22Rv1 (cell line): ENCODE results near the gene METTL26.
"Not testable (repeated sequence)": the region's sequence is repeated elsewhere in the genome, so short reads cannot be mapped to it uniquely, and the experiment has no call there.

Experiments used
- H3K27ac ChIP-seq: fragments of 450-650 bp; 2 replicates; pipeline ENCODE4 v1.5.1; 2017
- ZFX ChIP-seq: fragments of 450-650 bp; IDR thresholded peaks from 2 replicates; pipeline ENCODE4 v1.6.1; 2017; ENCODE audit warnings: antibody characterized with exemption, borderline replicate concordance
- TF ChIP-seq, protein P1 (sequence below): fragments of 450-650 bp; IDR thresholded peaks from 2 replicates; pipeline ENCODE4 v1.5.1; 2017; ENCODE audit warnings: mild to moderate bottlenecking

The METTL26 gene

DNA sequence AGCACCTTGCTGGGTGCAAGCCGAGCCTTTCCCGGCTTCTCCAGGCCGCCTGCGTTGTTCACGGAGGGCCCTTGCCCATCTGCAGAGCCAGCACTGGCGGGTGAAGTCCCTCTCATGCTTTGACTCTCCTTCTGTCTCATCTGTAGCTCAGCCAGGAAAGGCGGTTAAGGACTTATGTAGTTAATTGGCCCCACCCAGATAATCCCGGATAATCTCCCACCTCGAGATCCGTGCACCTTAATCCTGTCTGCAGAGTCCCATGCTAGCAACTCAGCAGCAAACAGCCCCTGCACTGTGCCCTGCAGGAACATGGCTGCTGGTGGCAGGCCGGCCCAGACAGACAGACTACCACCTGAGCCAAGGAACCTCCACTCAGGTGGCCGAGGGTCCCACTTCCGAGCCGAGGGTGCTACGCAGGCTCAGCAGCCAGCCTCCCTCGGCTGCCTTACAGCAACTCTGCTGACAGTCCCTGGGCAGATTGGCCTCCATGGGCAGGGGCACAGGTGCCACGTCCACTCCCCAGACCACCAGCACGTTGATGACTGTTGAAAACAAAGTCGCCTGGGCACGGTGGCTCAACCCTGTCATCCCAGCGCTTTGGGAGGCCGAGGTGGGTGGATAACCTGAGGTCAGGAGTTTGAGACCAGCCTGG is 29.3 kb downstream of the METTL26 start:
- no peak overlapping the region for H3K27ac ChIP-seq
- TF ChIP-seq ZFX = no peak
- TF ChIP-seq, protein P1, sequence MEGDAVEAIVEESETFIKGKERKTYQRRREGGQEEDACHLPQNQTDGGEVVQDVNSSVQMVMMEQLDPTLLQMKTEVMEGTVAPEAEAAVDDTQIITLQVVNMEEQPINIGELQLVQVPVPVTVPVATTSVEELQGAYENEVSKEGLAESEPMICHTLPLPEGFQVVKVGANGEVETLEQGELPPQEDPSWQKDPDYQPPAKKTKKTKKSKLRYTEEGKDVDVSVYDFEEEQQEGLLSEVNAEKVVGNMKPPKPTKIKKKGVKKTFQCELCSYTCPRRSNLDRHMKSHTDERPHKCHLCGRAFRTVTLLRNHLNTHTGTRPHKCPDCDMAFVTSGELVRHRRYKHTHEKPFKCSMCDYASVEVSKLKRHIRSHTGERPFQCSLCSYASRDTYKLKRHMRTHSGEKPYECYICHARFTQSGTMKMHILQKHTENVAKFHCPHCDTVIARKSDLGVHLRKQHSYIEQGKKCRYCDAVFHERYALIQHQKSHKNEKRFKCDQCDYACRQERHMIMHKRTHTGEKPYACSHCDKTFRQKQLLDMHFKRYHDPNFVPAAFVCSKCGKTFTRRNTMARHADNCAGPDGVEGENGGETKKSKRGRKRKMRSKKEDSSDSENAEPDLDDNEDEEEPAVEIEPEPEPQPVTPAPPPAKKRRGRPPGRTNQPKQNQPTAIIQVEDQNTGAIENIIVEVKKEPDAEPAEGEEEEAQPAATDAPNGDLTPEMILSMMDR = no peak

DNA sequence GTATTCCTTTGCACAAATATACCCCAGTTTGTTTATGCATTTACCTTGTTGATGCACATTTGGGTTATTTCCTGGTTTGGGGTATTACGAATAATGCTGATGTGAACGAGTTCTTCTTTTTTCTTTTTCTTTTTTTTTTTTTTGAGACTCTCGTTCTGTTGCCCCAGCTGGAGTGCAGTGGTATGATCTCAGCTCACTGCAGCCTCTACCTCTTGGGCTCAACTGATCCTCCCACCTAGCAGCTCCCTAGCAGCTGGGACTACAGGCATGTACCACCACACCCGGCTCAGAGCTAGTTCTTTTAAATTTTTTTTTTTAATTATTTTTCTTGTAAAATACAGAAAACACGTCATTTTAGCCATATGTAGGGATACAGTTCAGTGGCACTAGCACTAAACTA is 32.2 kb downstream of the METTL26 start:
- no peak overlapping the region for H3K27ac ChIP-seq
- no peak for TF ChIP-seq ZFX
- TF ChIP-seq, protein P1 = no peak

DNA sequence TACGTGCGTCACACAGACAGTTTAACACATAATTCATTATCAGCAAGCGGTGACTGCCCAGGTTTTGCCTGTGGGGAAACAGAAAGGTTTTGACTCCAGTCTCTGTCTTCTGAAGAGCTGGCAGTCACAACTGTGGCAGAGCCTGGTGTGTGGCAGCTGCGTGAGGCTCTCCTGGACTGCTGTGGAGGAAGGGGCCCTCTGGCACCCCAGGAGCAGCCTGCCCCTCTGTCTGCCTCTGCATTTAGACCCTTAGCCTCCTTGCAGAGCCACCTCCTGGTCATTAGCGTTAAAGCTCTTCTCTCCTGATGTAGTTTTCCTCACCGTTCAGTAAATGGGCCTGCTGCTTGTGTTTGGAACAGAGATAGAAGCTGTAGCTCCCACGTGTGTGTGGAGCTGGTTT is 35.3 kb downstream of the METTL26 start:
- H3K27ac ChIP-seq = no peak overlapping the region
- no peak for TF ChIP-seq ZFX
- TF ChIP-seq, protein P1 = no peak

DNA sequence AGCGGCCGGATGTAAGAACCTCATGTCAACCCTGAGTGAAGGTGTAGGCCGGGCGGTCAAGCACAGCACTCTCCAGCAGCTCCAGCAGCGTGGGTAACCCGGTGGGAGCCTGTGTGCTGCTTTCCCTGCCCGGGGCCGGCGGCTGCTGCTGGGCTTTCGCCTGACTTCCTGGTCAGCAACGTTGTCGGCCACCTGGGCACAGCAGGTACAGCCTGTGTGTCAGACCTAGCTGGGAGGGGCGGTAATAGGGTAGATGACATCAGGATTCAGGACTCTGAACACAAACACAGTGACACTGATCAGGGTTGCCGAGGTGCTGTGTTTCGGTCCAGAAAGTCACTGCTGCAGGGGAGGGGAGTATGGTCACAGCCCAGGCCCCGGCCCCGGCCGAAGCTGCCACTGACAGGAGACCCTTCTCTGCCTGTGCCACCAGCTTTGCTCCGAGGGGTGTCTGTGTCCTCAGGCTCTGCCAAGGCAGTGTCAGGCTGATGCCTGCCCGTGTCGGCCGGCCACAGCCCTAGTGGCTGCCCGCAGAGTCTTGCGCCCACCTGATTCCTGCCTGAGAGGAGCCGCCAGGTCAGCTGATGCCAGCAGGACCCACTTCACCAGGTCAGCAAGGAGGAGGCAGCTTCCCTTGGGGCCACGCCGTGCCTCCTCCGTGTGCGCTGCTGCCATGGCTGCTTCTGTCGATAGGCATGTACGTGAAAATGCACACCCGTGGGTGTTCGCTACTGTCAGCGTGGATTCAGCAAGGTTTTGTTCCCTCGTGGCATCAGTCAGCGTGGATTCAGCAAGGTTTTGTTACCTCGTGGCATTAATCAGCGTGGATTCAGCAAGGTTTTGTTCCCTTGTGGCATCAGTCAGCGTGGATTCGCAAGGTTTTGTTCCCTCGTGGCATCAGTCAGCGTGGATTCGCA is 37.0 kb downstream of the METTL26 start:
- TF ChIP-seq, protein P1 = no peak
- TF ChIP-seq ZFX = no peak
- H3K27ac ChIP-seq = no peak overlapping the region

DNA sequence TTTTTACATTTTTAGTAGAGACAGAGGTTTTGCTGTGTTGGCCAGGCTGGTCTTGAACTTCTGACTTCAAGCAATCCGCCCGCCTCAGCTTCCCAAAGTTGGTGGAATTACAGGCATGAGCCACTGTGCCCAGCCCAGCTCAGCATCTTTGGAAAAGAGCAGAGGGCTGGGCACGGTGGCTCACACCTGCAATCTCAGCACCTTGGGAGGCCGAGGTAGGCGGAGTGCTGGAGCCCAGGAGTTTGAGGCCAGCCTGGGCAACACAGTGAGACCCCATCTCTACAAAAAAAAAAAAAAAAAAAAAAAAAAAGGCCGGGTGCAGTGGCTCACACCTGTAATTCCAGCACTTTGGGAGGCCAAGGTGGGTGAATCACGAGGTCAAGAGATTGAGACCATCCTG is 38.5 kb downstream of the METTL26 start:
- H3K27ac ChIP-seq = not testable (repeated sequence)

DNA sequence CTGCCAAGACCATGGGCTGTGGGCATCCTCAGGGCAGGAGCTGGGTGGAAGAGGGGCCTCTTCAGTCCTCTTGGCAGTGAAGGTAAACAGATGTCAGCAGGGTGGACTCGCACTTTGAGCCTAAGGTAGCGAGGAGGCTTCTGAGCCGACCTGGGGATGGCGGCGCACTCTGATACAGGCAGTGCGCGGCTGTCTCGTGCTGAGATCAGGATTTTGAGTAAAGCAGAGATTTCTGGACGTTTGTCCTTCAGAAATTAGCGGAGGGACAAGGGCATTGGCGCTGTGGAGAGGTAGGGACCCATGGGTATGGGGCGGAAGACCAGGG is 39.4 kb downstream of the METTL26 start:
- H3K27ac ChIP-seq = no peak overlapping the region

DNA sequence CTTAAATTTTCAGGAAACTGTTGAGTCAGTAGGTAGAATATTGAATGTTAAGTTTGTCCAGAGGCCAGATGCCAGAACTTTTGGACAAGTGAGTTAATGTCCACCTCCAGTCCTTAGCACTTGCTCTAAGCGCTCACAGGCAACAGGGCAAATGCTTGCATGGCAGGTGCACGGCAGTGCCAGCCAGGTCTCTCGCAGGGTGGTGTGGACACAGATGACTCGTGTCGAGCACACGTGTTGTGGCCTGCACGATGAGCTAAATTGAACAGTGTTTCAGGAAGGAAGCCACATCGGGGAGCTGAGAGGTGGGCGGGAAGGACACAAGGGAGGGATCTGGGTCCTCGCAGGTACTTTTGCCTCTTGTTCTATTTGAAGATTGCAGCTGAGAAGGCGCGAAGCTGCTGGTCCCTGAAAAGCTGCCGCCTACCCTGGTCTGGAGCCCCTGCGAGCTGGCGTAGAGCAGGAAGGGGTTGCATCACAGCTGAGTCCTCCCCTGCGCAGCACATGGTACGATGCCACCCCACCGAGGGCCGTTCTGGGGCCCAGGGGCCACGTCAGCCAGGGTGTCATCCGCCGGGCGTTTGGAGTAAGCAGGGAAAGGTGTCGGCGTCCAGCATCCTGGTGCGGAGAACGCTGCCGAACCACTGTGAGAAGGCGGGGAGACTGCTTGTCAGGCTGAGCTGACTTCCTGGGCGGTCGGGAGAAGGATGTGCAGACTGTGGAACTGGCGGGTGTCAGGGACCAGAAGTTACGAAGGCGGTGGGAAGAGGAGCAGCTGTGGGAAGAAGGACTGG is 40.0 kb downstream of the METTL26 start:
- H3K27ac ChIP-seq = no peak overlapping the region
- TF ChIP-seq, protein P1 = no peak
- no peak for TF ChIP-seq ZFX

More for the DNA sequence above, 39.4 kb downstream of the METTL26 start:
- TF ChIP-seq, protein P1 = no peak
- no peak for TF ChIP-seq ZFX
